Nephron progenitor cell (in vitro differentiated cells): Measurements from ENCODE around the gene DEFB123.

ENCODE experiments used
- DNase-seq: peaks from one replicate; pipeline ENCODE4 v3.0.0; 2021
- H3K27ac Mint-ChIP-seq: 2 replicates; pipeline ENCODE4 v1.8.0; 2021; ENCODE audit warnings: mild to moderate bottlenecking, moderate library complexity, mixed read lengths
- H3K27me3 Mint-ChIP-seq: 2 replicates; pipeline ENCODE4 v1.8.0; 2021; ENCODE audit warnings: mild to moderate bottlenecking, low read depth, mixed read lengths; ENCODE audit not compliant: poor library complexity
- H3K36me3 Mint-ChIP-seq: 2 replicates; pipeline ENCODE4 v1.8.0; 2021; ENCODE audit warnings: low read depth, mixed read lengths
- H3K4me1 Mint-ChIP-seq: 2 replicates; pipeline ENCODE4 v1.8.0; 2021; ENCODE audit warnings: mixed read lengths
- H3K4me3 Mint-ChIP-seq: 2 replicates; pipeline ENCODE4 v1.8.0; 2021; ENCODE audit warnings: mild to moderate bottlenecking, moderate library complexity, mixed read lengths
- H3K9me3 Mint-ChIP-seq: 2 replicates; pipeline ENCODE4 v1.8.0; 2021; ENCODE audit warnings: mild to moderate bottlenecking, moderate library complexity, mixed read lengths
- TF ChIP-seq, protein P1 (sequence below): fragments of 200-600 bp; sonication (generic); IDR thresholded peaks from 2 replicates; pipeline ENCODE4 v1.5.0; 2021; ENCODE audit warnings: antibody characterized with exemption

The DEFB123 gene

GRCh38 chr20:31476294-31476585 is 35.8 kb downstream of the DEFB123 start:
- Mint-ChIP-seq H3K4me1 (no peaks in the 10 kb centered on the region), H3K4me3 (no peak overlapping the region), H3K27me3 (peaks cover 6% of the 10 kb centered on the region), H3K9me3 (peaks cover 67% of the 10 kb centered on the region), H3K27ac (no peak overlapping the region), H3K36me3 (peaks cover 5% of the 10 kb centered on the region)
- TF ChIP-seq, protein P1, sequence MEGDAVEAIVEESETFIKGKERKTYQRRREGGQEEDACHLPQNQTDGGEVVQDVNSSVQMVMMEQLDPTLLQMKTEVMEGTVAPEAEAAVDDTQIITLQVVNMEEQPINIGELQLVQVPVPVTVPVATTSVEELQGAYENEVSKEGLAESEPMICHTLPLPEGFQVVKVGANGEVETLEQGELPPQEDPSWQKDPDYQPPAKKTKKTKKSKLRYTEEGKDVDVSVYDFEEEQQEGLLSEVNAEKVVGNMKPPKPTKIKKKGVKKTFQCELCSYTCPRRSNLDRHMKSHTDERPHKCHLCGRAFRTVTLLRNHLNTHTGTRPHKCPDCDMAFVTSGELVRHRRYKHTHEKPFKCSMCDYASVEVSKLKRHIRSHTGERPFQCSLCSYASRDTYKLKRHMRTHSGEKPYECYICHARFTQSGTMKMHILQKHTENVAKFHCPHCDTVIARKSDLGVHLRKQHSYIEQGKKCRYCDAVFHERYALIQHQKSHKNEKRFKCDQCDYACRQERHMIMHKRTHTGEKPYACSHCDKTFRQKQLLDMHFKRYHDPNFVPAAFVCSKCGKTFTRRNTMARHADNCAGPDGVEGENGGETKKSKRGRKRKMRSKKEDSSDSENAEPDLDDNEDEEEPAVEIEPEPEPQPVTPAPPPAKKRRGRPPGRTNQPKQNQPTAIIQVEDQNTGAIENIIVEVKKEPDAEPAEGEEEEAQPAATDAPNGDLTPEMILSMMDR = no peak
- DNase-seq = no peak

GRCh38 chr20:31476643-31477215 is 36.3 kb downstream of the DEFB123 start:
- Mint-ChIP-seq H3K4me1 (no peaks in the 10 kb centered on the region), H3K27ac (no peak overlapping the region), H3K27me3 (peaks cover 6% of the 10 kb centered on the region), H3K36me3 (peaks cover 5% of the 10 kb centered on the region), H3K4me3 (no peak overlapping the region), H3K9me3 (peaks cover 72% of the 10 kb centered on the region)
- DNase-seq = no peak
- TF ChIP-seq, protein P1 = no peak

GRCh38 chr20:31484001-31484400 is 43.6 kb downstream of the DEFB123 start:
- H3K4me1 Mint-ChIP-seq = no peaks in the 10 kb centered on the region
- peaks cover 3% of the 10 kb centered on the region for H3K27me3 Mint-ChIP-seq
- H3K27ac Mint-ChIP-seq = no peak overlapping the region
- no peak overlapping the region for H3K4me3 Mint-ChIP-seq
- no peaks in the 10 kb centered on the region for H3K36me3 Mint-ChIP-seq
- peaks cover 71% of the 10 kb centered on the region for H3K9me3 Mint-ChIP-seq
- TF ChIP-seq, protein P1 = no peak
- no peak for DNase-seq

DNA sequence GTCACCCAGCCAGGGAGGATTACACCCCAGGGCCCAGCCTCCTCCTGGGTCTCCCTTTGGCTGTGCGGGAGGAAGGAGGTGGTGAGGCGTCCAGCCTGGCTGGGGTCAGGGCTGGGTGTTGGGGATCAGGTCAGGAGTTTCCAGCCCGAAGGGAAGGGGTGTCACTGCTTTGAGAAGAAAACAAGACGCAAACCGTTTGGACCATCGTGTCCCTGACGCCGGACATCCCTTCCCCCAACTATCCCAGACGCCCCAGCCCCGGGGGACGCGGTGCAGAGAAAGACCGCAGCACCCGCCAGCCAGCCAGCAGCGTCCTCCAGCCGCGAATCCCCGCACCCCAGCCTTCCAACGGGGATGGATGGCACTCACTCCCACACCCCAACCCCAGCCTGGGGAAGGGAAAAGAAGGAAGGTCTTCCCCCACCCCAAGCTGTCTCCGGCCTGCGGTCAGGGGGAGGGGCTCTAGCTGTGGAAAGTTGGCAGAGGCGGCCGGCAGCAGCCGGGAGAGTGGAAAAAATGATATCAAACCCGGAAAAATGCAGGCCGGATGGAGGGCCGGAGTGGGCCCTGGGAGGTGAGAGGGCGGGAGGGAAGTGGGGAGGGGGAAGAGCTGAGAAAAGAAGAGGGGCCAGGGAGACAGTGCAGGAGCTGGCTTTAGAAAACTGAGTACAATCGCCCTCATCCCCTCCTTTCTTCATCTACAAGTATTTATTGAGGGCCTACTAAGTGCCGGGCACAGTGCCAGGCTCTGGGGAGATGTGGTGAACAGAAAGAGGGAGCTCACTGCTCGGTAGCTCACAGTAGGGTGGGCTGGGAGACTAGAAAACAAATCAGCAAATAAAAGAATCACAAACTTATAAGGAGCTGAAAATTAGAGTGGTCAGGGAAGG is 45.3 kb downstream of the DEFB123 start:
- no peak for DNase-seq
- TF ChIP-seq, protein P1 = no peak
- Mint-ChIP-seq H3K9me3 (peaks cover 64% of the 10 kb centered on the region), H3K4me1 (no peaks in the 10 kb centered on the region), H3K27ac (no peak overlapping the region), H3K36me3 (no peaks in the 10 kb centered on the region), H3K4me3 (no peak overlapping the region), H3K27me3 (no peaks in the 10 kb centered on the region)

DNA sequence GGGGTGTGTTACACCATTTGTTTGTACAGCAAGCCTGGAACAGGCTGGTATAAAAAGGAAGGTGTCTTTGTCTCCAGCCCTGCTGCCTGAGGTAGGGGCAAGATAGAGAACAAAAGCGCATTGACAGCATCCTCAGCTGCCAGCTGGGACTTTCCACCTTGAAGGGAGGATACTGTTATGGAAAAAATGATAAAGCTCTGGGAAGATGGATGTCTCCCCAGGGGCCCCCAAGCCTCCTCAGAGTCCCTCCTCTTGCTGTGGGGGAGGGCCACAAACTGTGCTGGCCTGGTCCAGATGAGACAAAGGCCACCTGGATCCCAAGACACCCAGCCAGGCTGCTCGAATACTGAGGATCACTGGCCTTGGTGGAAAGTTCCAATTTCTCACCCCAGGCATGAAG is 47.7 kb downstream of the DEFB123 start:
- peaks cover 5% of the 10 kb centered on the region for H3K27me3 Mint-ChIP-seq
- no peak overlapping the region for H3K27ac Mint-ChIP-seq
- no peaks in the 10 kb centered on the region for H3K4me1 Mint-ChIP-seq
- no peak for DNase-seq
- TF ChIP-seq, protein P1 = no peak
- no peaks in the 10 kb centered on the region for H3K36me3 Mint-ChIP-seq
- H3K9me3 Mint-ChIP-seq = peaks cover 50% of the 10 kb centered on the region
- no peak overlapping the region for H3K4me3 Mint-ChIP-seq

DNA sequence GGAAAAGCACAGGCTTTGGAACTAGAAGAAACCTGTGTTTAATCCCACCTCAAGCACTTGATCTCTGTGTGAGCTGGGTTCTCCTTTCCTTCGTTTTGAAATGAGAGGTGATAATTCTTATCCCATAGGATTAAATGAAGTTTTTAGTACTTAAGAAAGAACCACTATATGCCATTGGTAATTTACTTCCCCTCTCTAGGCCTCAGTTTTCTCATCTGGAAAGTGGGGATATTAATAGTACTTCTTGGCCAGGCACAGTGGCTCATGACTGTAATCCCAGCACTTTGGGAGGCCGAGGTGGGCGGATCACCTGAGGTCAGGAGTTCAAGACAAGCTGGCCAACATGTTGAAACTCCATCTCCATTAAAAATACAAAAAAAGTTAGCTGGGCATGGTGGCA is 48.7 kb downstream of the DEFB123 start:
- DNase-seq = no peak
- TF ChIP-seq, protein P1 = no peak
- Mint-ChIP-seq H3K27me3 (peaks cover 5% of the 10 kb centered on the region), H3K27ac (no peak overlapping the region), H3K4me1 (no peaks in the 10 kb centered on the region), H3K4me3 (no peak overlapping the region), H3K9me3 (peaks cover 46% of the 10 kb centered on the region), H3K36me3 (no peaks in the 10 kb centered on the region)
